Measurements from ENCODE around the gene RFX4.

Gene RFX4

GRCh38 chr12:106582641-106583230 lies at the start of gene RFX4:
Gene RFX4, plus strand, starts transcription at chr12:106583004. Its CDS starts 317 bp downstream, at chr12:106583321.
- no peak for DNase-seq

GRCh38 chr12:106541201-106541600 lies 41.6 kb upstream of the RFX4 start:
- no peak for DNase-seq

GRCh38 chr12:106551410-106551809 lies 31.4 kb upstream of the RFX4 start:
- no peak for DNase-seq

- DNase-seq: no peak
Observed at GRCh38 chr12:106552228-106552627, 30.6 kb upstream of the RFX4 start.

- no peak for DNase-seq
Observed at GRCh38 chr12:106564678-106565329, 18.0 kb upstream of the RFX4 start.

- DNase-seq: no peak
Observed at GRCh38 chr12:106566771-106567170, 16.0 kb upstream of the RFX4 start.

GRCh38 chr12:106573239-106573638 lies 9.6 kb upstream of the RFX4 start:
- no peak for DNase-seq

GRCh38 chr12:106576848-106577247 lies 6.0 kb upstream of the RFX4 start:
- DNase-seq: no peak

- no peak for DNase-seq
Observed at GRCh38 chr12:106580671-106581508, 1.9 kb upstream of the RFX4 start.

GRCh38 chr12:106581543-106582248 lies 1.1 kb upstream of the RFX4 start:
- no peak for DNase-seq

- DNase-seq: no peak
Observed at GRCh38 chr12:106582249-106582591, 584 bp upstream of the RFX4 start.

- DNase-seq: no peak
Observed at GRCh38 chr12:106583242-106584103, 669 bp downstream of the RFX4 start.

- no peak for DNase-seq
Observed at GRCh38 chr12:106584104-106585064, 1.6 kb downstream of the RFX4 start.

- DNase-seq: no peak
Observed at GRCh38 chr12:106585105-106585520, 2.3 kb downstream of the RFX4 start.

GRCh38 chr12:106585521-106586277 lies 2.9 kb downstream of the RFX4 start:
- DNase-seq: no peak

GRCh38 chr12:106586278-106586802 lies 3.5 kb downstream of the RFX4 start:
- DNase-seq: no peak

GRCh38 chr12:106586803-106587684 lies 4.2 kb downstream of the RFX4 start:
- no peak for DNase-seq

GRCh38 chr12:106588771-106589170 lies 6.0 kb downstream of the RFX4 start:
- no peak for DNase-seq

GRCh38 chr12:106590601-106591000 lies 7.8 kb downstream of the RFX4 start:
- DNase-seq: no peak

Measured in activated CD4-positive, alpha-beta T cell treated with anti-CD3 and anti-CD28 coated beads, Interleukin-2, amount 50 U/mL, for 16 hours (primary cell).